Panc1 (cell line): ENCODE data around the gene TLCD3A. TPM values are rescaled to one million over a fixed set of nuclear protein-coding genes. Genes with fewer than 3 reads are reported as not detected.

Source experiments
- ATAC-seq: fragments of 200-7000 bp; cut with Tn5 transposase; 2 replicates; pipeline ENCODE4 v1.9.1; 2020; ENCODE audit warnings: mild to moderate bottlenecking, moderate library complexity
- BruUV-seq: library from RNA; stranded (reverse); fragments of 400-500 nt; replicated peaks from 2 replicates; lab custom pipeline; 2021; lab: Mats Ljungman, UMichigan
- CTCF ChIA-PET: fragments of 300-600 bp; sonication (Branson Sonifier 250); formaldehyde crosslinking; loops from one replicate; lab custom pipeline; 2022; ENCODE audit warnings: antibody characterized with exemption; lab: Charles Lee
- POLR2A ChIA-PET: fragments of 300-600 bp; sonication (Branson Sonifier 250); formaldehyde crosslinking; loops from one replicate; lab custom pipeline; 2022; ENCODE audit warnings: antibody characterized with exemption; lab: Charles Lee
- DNase-seq: peaks from one replicate; pipeline ENCODE4 v3.0.0-alpha.2; 2010; ENCODE audit warnings: low read depth, low spot score
- H3K27ac ChIP-seq: 2 replicates; pipeline ENCODE4 v1.5.1; 2011; ENCODE audit warnings: mild to moderate bottlenecking, low read length, inconsistent platforms
- H3K27me3 ChIP-seq: fragments of 200-500 bp; sonication (Bioruptor generic); 2 replicates; pipeline ENCODE4 v1.6.0; 2014; ENCODE audit warnings: low read length, inconsistent platforms; ENCODE audit not compliant: control insufficient read depth, insufficient read depth
- H3K36me3 ChIP-seq: fragments of 200-500 bp; sonication (Bioruptor generic); 2 replicates; pipeline ENCODE4 v1.5.1; 2014; ENCODE audit warnings: inconsistent platforms, mild to moderate bottlenecking, low read length, moderate library complexity; ENCODE audit not compliant: control insufficient read depth, insufficient read depth
- H3K4me1 ChIP-seq: 2 replicates; pipeline ENCODE4 v1.5.1; 2011; ENCODE audit warnings: inconsistent platforms, mild to moderate bottlenecking, low read length, moderate library complexity; ENCODE audit not compliant: control insufficient read depth, insufficient read depth
- H3K4me3 ChIP-seq, 2 experiments: 2 replicates each; pipeline ENCODE4 v1.5.1; 2011 to 2012; ENCODE audit warnings: low read depth in 2 of 2, low read length in 2 of 2, mild to moderate bottlenecking in 2 of 2, inconsistent platforms in 1 of 2, moderate library complexity in 1 of 2
- H3K9me3 ChIP-seq: fragments of 200-500 bp; sonication (Bioruptor generic); 2 replicates; pipeline ENCODE4 v1.5.1; 2014; ENCODE audit warnings: low read depth, mild to moderate bottlenecking, inconsistent platforms, low read length, moderate library complexity; ENCODE audit not compliant: control insufficient read depth, insufficient read depth
- POLR2AphosphoS5 ChIP-seq: IDR thresholded peaks from 2 replicates; pipeline ENCODE4 v1.6.1; 2012; ENCODE audit warnings: mild to moderate bottlenecking, low read depth, low read length, moderate library complexity
- REST ChIP-seq, 2 experiments: IDR thresholded peaks; 2 replicates each; pipeline ENCODE4 v1.6.1; 2011 to 2012; ENCODE audit warnings: low read depth in 2 of 2, control low read depth in 1 of 2, low read length in 1 of 2, mild to moderate bottlenecking in 1 of 2, moderate library complexity in 1 of 2; ENCODE audit not compliant: insufficient read depth in 1 of 2
- SIN3A ChIP-seq: IDR thresholded peaks from 2 replicates; pipeline ENCODE4 v1.6.1; 2012; ENCODE audit warnings: low read depth, mild to moderate bottlenecking, low read length, moderate library complexity, borderline replicate concordance; ENCODE audit not compliant: insufficient read depth
- TCF7L2 ChIP-seq: IDR thresholded peaks from 2 replicates; pipeline ENCODE4 v1.6.1; 2011; ENCODE audit warnings: mild to moderate bottlenecking, low read depth, low read length, inconsistent platforms
- in situ Hi-C: cut with HindIII; loops from 2 replicates; pipeline ENCODE4 v1.10.0; 2016; ENCODE audit warnings: low sequenced_read_pairs, low pct_unique_long_range_greater_than_20kb
- intact Hi-C: fragments of 100-400 bp; cut with micrococcal nuclease; formaldehyde crosslinking; loops from one replicate; pipeline ENCODE4 v1.10.0; 2022; ENCODE audit not compliant: unreplicated experiment
- total RNA-seq: library from RNA; stranded (reverse); gene quantifications from one replicate; pipeline ENCODE4 v1.2.1, GENCODE V29; 2021; ENCODE audit not compliant: unreplicated experiment
- TF ChIP-seq, protein P1 (sequence below): fragments of 450-650 bp; IDR thresholded peaks from 2 replicates; pipeline ENCODE4 v1.5.1; 2017; ENCODE audit warnings: mild to moderate bottlenecking

TLCD3A gene
- total RNA-seq, 1 experiment from 2014 or later: 30.4 TPM

DNA sequence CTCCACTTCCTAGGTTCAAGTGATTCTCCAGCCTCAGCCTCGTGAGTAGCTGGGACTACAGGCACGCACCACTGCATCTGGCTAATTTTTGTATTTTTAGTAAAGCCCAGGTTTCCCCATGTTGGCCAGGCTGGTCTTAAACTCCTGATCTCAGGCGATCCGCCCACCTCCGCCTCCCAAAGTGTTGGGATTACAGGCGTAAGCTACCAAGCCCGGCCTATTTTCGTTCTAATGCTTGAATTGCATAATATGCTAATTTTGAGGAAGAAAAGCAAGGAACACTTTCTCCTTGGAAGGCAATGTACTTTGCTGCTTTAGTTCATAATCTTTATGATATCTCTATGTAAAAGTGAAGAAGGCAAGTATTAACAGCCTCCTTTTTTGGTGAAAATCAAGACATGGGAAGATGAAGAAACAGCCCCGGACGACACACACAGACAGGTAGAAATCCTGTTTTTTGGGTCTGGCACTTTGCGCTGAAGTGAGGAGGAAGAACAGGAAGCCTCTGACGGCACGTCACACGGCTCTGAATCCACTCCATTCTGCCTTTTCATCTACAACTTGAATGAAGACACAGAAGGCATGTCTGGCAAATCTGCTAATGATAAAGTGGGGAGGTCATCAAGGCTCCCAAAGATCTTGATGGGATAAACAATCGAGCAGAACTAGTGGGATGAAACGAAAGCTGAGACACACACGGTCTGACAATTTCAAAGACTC, 42.7 kb upstream of the TLCD3A start:
- TF ChIP-seq SIN3A (no peak), TCF7L2 (no peak), POLR2AphosphoS5 (no peak), REST (IDR thresholded peaks at IDR 0.05; ENCODE audit: insufficient read depth in 1 of 2, low read depth in 2 of 2, low read length in 1 of 2) (no peak)
- TF ChIP-seq, protein P1, sequence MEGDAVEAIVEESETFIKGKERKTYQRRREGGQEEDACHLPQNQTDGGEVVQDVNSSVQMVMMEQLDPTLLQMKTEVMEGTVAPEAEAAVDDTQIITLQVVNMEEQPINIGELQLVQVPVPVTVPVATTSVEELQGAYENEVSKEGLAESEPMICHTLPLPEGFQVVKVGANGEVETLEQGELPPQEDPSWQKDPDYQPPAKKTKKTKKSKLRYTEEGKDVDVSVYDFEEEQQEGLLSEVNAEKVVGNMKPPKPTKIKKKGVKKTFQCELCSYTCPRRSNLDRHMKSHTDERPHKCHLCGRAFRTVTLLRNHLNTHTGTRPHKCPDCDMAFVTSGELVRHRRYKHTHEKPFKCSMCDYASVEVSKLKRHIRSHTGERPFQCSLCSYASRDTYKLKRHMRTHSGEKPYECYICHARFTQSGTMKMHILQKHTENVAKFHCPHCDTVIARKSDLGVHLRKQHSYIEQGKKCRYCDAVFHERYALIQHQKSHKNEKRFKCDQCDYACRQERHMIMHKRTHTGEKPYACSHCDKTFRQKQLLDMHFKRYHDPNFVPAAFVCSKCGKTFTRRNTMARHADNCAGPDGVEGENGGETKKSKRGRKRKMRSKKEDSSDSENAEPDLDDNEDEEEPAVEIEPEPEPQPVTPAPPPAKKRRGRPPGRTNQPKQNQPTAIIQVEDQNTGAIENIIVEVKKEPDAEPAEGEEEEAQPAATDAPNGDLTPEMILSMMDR: no peak
- no TSS peak for BruUV-seq
- peaks cover 9% of the 10 kb centered on the region; the same call in 1 of the 2 replicates for H3K4me1 ChIP-seq
- no peak for DNase-seq
- CTCF ChIA-PET: no interaction called here
- H3K4me3 ChIP-seq: no peak overlapping the region
- intact Hi-C loops (no loop called here), in situ Hi-C loops (loop anchor here (10.0 kb wide), 1 partner anchor 125 kb away; no protein-coding TSS in a partner anchor)
- no peaks in the 10 kb centered on the region for H3K9me3 ChIP-seq
- POLR2A ChIA-PET: no interaction called here
- no peak overlapping the region for H3K27ac ChIP-seq
- no peak for ATAC-seq
- no peaks in the 10 kb centered on the region for H3K27me3 ChIP-seq
- H3K36me3 ChIP-seq: no peaks in the 10 kb centered on the region; the same call in 1 of the 2 replicates

DNA sequence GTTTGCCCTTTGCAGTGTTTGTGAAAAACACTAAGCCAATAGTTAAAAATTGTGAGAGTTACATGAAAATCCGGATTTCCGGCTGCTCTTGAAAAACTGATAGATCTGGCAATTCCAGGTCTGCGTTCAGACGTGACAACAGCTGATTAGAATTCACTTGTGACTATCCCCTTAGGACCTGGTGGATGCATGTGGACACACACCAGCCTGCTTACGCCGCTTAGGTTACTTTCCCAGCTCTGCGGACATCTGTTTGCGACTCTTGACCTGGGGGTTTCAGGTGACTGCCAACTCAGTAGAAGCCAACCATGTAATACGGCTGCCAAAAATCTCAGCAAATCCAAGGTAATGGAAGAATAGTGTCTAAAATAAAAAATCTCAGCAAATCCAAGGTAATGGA, 42.0 kb upstream of the TLCD3A start:
- DNase-seq (no peak), ATAC-seq (no peak)
- ChIA-PET POLR2A (no interaction called here), CTCF (interaction anchor here (1.1 kb wide), 1 partner anchor 278 kb away, joined by 3 read pairs; no protein-coding TSS in a partner anchor)
- intact Hi-C loops: no loop called here
- Histone ChIP-seq H3K27ac (no peak overlapping the region), H3K9me3 (no peaks in the 10 kb centered on the region), H3K4me3 (no peak overlapping the region), H3K36me3 (peaks cover 4% of the 10 kb centered on the region), H3K4me1 (peaks cover 12% of the 10 kb centered on the region; the same call in 1 of the 2 replicates), H3K27me3 (no peaks in the 10 kb centered on the region)
- no TSS peak for BruUV-seq
- TF ChIP-seq SIN3A (no peak), POLR2AphosphoS5 (no peak), REST (IDR thresholded peaks at IDR 0.05; ENCODE audit: insufficient read depth in 1 of 2, low read depth in 2 of 2, low read length in 1 of 2) (no peak), TCF7L2 (no peak)
- TF ChIP-seq, protein P1: no peak
- in situ Hi-C loops: loop anchor here (10.0 kb wide), 1 partner anchor 126 kb away; no protein-coding TSS in a partner anchor
